HEK293 (cell line): ENCODE results near the gene TEKTIP1.

Experiments used
- CTCF ChIP-seq: fragments of 450-650 bp; formaldehyde crosslinking; IDR thresholded peaks from 2 replicates; pipeline ENCODE4 v1.5.1; 2016; ENCODE audit warnings: missing biosample characterization, missing genetic modification characterization
- ZFP41 ChIP-seq: fragments of 450-650 bp; formaldehyde crosslinking; IDR thresholded peaks from 2 replicates; pipeline ENCODE4 v1.5.1; 2016; ENCODE audit warnings: missing biosample characterization, missing genetic modification characterization, borderline replicate concordance
- ZNF416 ChIP-seq: fragments of 450-650 bp; formaldehyde crosslinking; IDR thresholded peaks from 2 replicates; pipeline ENCODE4 v1.5.1; 2016; ENCODE audit warnings: missing biosample characterization, missing genetic modification characterization
- ZNF626 ChIP-seq: fragments of 450-650 bp; sonication (Bioruptor Pico); formaldehyde crosslinking; IDR thresholded peaks from 2 replicates; pipeline ENCODE4 v1.5.1; 2018; ENCODE audit warnings: missing biosample characterization, missing genetic modification characterization, inconsistent platforms

DNA sequence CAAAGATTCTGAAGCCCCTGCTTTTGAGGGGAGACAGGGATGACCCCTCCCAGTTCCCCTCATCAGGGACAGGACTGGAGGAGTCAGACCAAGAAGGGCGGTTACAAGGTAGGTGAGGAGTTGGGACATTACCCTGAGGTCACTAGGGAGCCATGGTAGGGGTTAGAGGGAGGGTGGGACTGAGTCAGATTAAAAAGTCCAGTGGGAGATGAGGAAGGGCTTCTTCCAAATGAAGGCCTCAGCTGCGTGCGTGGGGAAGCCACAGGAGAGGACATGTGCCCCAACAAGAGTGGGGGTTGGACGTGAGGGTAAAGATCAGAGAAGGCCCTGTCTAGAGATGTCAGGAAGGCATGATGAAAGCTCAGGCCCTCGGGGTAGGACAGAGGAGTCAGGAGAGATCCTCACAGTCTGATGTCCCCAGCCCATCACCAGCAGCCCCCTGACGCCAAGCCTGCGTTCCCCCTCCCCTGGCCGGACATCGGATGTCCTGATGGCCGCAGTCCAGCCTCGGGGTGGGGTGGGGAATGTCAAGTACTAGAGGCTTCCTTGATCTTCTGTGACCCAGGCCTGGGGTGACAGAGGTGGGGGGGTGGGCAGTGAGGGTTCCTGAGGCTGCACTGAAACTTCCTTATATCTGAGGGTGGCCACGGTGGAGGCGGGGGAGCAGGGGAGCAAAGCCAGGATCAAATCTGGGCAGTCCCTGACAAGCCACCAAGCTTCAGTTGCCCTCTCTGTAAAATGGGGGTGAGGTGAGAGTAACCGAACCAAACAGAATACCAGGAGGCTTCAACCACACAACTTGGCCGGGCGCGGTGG is 24.9 kb downstream of the TEKTIP1 start:
- no peak for TF ChIP-seq ZNF416 (tag by site-specific recombination)
- no peak for TF ChIP-seq ZFP41 (tag by site-specific recombination)
- TF ChIP-seq CTCF (tag by site-specific recombination) = no peak
- TF ChIP-seq ZNF626 (tag by site-specific recombination) = no peak
